Liver (tissue), 9 donors: ENCODE measurements around the gene KL. TPM values are rescaled to one million over a fixed set of nuclear protein-coding genes. Genes with fewer than 3 reads are reported as not detected.

Experiments used
- DNase-seq: peaks from one replicate; pipeline ENCODE4 v3.0.0-alpha.2; 2017; ENCODE audit warnings: low spot score
- H3K27ac ChIP-seq, 2 donors: one replicate each; pipeline ENCODE4 v1.7.0; 2013; ENCODE audit warnings: inconsistent platforms in 2 of 2, low read length in 2 of 2, control low read depth in 1 of 2, low read depth in 1 of 2, mild to moderate bottlenecking in 1 of 2
- H3K27me3 ChIP-seq, 4 donors: one replicate each; pipeline versions ENCODE4 v1.6.1 to v1.7.0; 2013; ENCODE audit warnings: low read length in 3 of 4, inconsistent platforms in 1 of 4, mild to moderate bottlenecking in 1 of 4, moderate library complexity in 1 of 4; ENCODE audit not compliant: control insufficient read depth in 4 of 4, insufficient read depth in 4 of 4
- H3K36me3 ChIP-seq, 4 donors: one replicate each; pipeline versions ENCODE4 v1.6.1 to v1.7.0; 2013; ENCODE audit warnings: low read length in 3 of 4, mild to moderate bottlenecking in 3 of 4, low read depth in 1 of 4, moderate library complexity in 1 of 4; ENCODE audit not compliant: control insufficient read depth in 4 of 4, insufficient read depth in 3 of 4
- H3K4me1 ChIP-seq, 4 donors: one replicate each; pipeline versions ENCODE4 v1.6.1 to v1.7.0; 2013; ENCODE audit warnings: low read length in 3 of 4, mild to moderate bottlenecking in 3 of 4, moderate library complexity in 1 of 4; ENCODE audit not compliant: control insufficient read depth in 4 of 4, insufficient read depth in 4 of 4
- H3K4me3 ChIP-seq, 3 donors: one replicate each; pipeline versions ENCODE4 v1.6.1 to v1.7.0; 2013; ENCODE audit warnings: low read length in 3 of 3, control low read depth in 1 of 3, low read depth in 1 of 3, mild to moderate bottlenecking in 1 of 3
- H3K9ac ChIP-seq, 2 donors: one replicate each; pipeline ENCODE4 v1.7.0; 2013; ENCODE audit warnings: low read length in 2 of 2, mild to moderate bottlenecking in 2 of 2, moderate library complexity in 2 of 2, control low read depth in 1 of 2, low read depth in 1 of 2
- H3K9me3 ChIP-seq, 4 donors: one replicate each; pipeline versions ENCODE4 v1.6.1 to v1.7.0; 2013; ENCODE audit warnings: low read length in 3 of 4; ENCODE audit not compliant: control insufficient read depth in 4 of 4
- CTCF ChIP-seq: fragments of 150-350 bp; IDR thresholded peaks from 2 replicates; pipeline ENCODE4 v1.5.1; 2017; ENCODE audit warnings: improper control_type of control experiment, low read depth, low read length; ENCODE audit not compliant: missing input control
- EGR1 ChIP-seq, 2 donors: IDR thresholded peaks; 2 replicates each; pipeline ENCODE4 v1.6.1; 2016 to 2018; ENCODE audit warnings: antibody characterized with exemption in 2 of 2, low read depth in 2 of 2
- FOXA2 ChIP-seq: IDR thresholded peaks from 2 replicates; pipeline ENCODE4 v1.6.1; 2016; ENCODE audit warnings: antibody characterized with exemption
- GABPA ChIP-seq, 2 donors: IDR thresholded peaks in 1 of 2; conservative IDR thresholded peaks in 1 of 2; 2 replicates each; pipeline ENCODE4 v1.6.1; 2016; ENCODE audit warnings: antibody characterized with exemption in 2 of 2, mild to moderate bottlenecking in 1 of 2, moderate library complexity in 1 of 2
- HNF4G ChIP-seq: IDR thresholded peaks from 2 replicates; pipeline ENCODE4 v1.6.1; 2016; ENCODE audit warnings: antibody characterized with exemption
- JUND ChIP-seq, 2 donors: IDR thresholded peaks; 2 replicates each; pipeline ENCODE4 v1.6.1; 2016; ENCODE audit warnings: antibody characterized with exemption in 2 of 2
- MAX ChIP-seq: IDR thresholded peaks from 2 replicates; pipeline ENCODE4 v1.6.1; 2016; ENCODE audit warnings: antibody characterized with exemption
- NR2F2 ChIP-seq: IDR thresholded peaks from 2 replicates; pipeline ENCODE4 v1.6.1; 2016; ENCODE audit warnings: antibody characterized with exemption
- RAD21 ChIP-seq, 2 donors: IDR thresholded peaks; 2 replicates each; pipeline ENCODE4 v1.6.1; 2016; ENCODE audit warnings: antibody characterized with exemption in 2 of 2, mild to moderate bottlenecking in 2 of 2
- REST ChIP-seq: IDR thresholded peaks from 2 replicates; pipeline ENCODE4 v1.6.1; 2016; ENCODE audit warnings: antibody characterized with exemption, mild to moderate bottlenecking
- RXRA ChIP-seq, 2 donors: IDR thresholded peaks; 2 replicates each; pipeline ENCODE4 v1.6.1; 2017 to 2018; ENCODE audit warnings: antibody characterized with exemption in 2 of 2, mild to moderate bottlenecking in 1 of 2
- SP1 ChIP-seq: IDR thresholded peaks from 2 replicates; pipeline ENCODE4 v1.6.1; 2018; ENCODE audit warnings: antibody characterized with exemption, mild to moderate bottlenecking
- TAF1 ChIP-seq: conservative IDR thresholded peaks from 2 replicates; pipeline ENCODE4 v1.6.1; 2016; ENCODE audit warnings: antibody characterized with exemption, mild to moderate bottlenecking
- YY1 ChIP-seq: IDR thresholded peaks from 2 replicates; pipeline ENCODE4 v1.6.1; 2016; ENCODE audit warnings: antibody characterized with exemption, mild to moderate bottlenecking
- ZBTB33 ChIP-seq: IDR thresholded peaks from 2 replicates; pipeline ENCODE4 v1.6.1; 2016; ENCODE audit warnings: antibody characterized with exemption
- WGBS: extraction: QIAGEN DNeasy Blood & Tissue Kit; methylation state at CpG from one replicate; pipeline ENCODE4 v1.1.7; 2013; 5-methylcytosine and 5-hydroxymethylcytosine counted together
- polyA plus RNA-seq, 2 donors: library from polyadenylated mRNA; stranded (reverse) in 1 of 2; unstranded in 1 of 2; fragments of 200-250 nt in 1 of 2; fragments of >200 nt in 1 of 2; fragmentation: Nextera tagmentation in 1 of 2; extraction: Ambion mirVana in 1 of 2; gene quantifications; one replicate each; pipeline versions ENCODE4 v1.2.1 to v1.2.3, GENCODE V29; 2013 to 2015
- total RNA-seq, 2 donors: library from RNA; depleted of rRNA; stranded (reverse); fragments of >200 nt; gene quantifications; one replicate each; pipeline ENCODE4 v1.2.3, GENCODE V29; 2014
- donor health status: healthy.
- donor health status: healthy.
- donor health status: healthy.
- donor health status: healthy.
- donor health status: healthy.

Gene KL
- total and polyA plus RNA-seq, 4 donors: 0.13 to 0.92 (median 0.28) TPM

GRCh38 chr13:33109801-33110200 lies 93.6 kb downstream of the KL start:
- H3K36me3 ChIP-seq: peaks cover 0 to 65% (median 45%) of the 10 kb centered on the region in 4 donors
- WGBS: 92% methylated on average over 10 of the region's 10 CpGs
- H3K27me3 ChIP-seq: no peaks in the 10 kb centered on the region
- DNase-seq: no peak
- H3K27ac ChIP-seq: no peak overlapping the region
- TF ChIP-seq SP1: no peak
- TF ChIP-seq RAD21 (IDR thresholded peaks at IDR 0.05): peak in 1 of 2 donors; percentile 28
- no peak overlapping the region for H3K9ac ChIP-seq
- no peaks in the 10 kb centered on the region for H3K9me3 ChIP-seq
- no peak overlapping the region for H3K4me3 ChIP-seq
- no peaks in the 10 kb centered on the region for H3K4me1 ChIP-seq

GRCh38 chr13:33110386-33110712 lies 94.1 kb downstream of the KL start:
- peaks cover under 1 to 3% (median 2%) of the 10 kb centered on the region in 4 donors for H3K4me1 ChIP-seq
- no peak overlapping the region for H3K27ac ChIP-seq
- H3K4me3 ChIP-seq: no peak overlapping the region
- no peaks in the 10 kb centered on the region for H3K27me3 ChIP-seq
- no peak overlapping the region for H3K9ac ChIP-seq
- 88% methylated on average over 5 of the region's 5 CpGs for WGBS
- no peak for DNase-seq
- no peaks in the 10 kb centered on the region for H3K9me3 ChIP-seq
- TF ChIP-seq JUND (IDR thresholded peaks at IDR 0.05) (no peak), GABPA (IDR thresholded peaks at IDR 0.05 in 1 of 2, conservative IDR thresholded peaks at IDR 0.05 in 1 of 2) (no peak), ZBTB33 (no peak), REST (no peak), YY1 (no peak), NR2F2 (no peak), EGR1 (IDR thresholded peaks at IDR 0.05; ENCODE audit: low read depth in 2 of 2) (no peak), FOXA2 (no peak), HNF4G (no peak), CTCF (no peak), RXRA (IDR thresholded peaks at IDR 0.05) (no peak), MAX (no peak), TAF1 (no peak)
- H3K36me3 ChIP-seq: peaks cover 0 to 64% (median 43%) of the 10 kb centered on the region in 4 donors
